ENCODE data around the gene S100PBP. TPM values are rescaled to one million over a fixed set of nuclear protein-coding genes. Genes with fewer than 3 reads are reported as not detected.

S100PBP gene
- total and polyA plus RNA-seq, 2 donors (not counting 1 experiment from before 2014, with no cell fraction given) = 36.3 to 41.8 TPM

GRCh38 chr1:32868806-32869455, 51.5 kb downstream of the S100PBP start:
- Histone ChIP-seq H3K9me3 (ENCODE audit: control insufficient read depth, insufficient read depth, low read depth, low read length) (no peaks in the 10 kb centered on the region), H3K9ac (ENCODE audit: insufficient read depth, low read length) (no peak overlapping the region), H3K4me3 (replicated peaks in 1 of 4; ENCODE audit: control extremely low read depth in 1 of 4, insufficient read depth in 1 of 4, low read depth in 3 of 4, low read length in 4 of 4) (no peak overlapping the region), H3K27me3 (ENCODE audit: control insufficient read depth, insufficient read depth, low read length) (peaks cover 12% of the 10 kb centered on the region), H3K4me1 (ENCODE audit: control insufficient read depth, extremely low read depth, insufficient read depth, low read length) (no peaks in the 10 kb centered on the region), H3K27ac (ENCODE audit: insufficient read depth, low read length) (no peak overlapping the region), H3K79me2 (ENCODE audit: control insufficient read depth, insufficient read depth, low read length) (no peaks in the 10 kb centered on the region), H3K36me3 (ENCODE audit: control insufficient read depth, insufficient read depth, low read length) (no peaks in the 10 kb centered on the region), H4K20me1 (ENCODE audit: control insufficient read depth, extremely low read depth, insufficient read depth, low read length) (no peaks in the 10 kb centered on the region), H2AFZ (ENCODE audit: low read length) (no peak overlapping the region), H3K4me2 (ENCODE audit: extremely low read depth, insufficient read depth, low read length) (no peak overlapping the region)
- TF ChIP-seq EZH2 (IDR thresholded peaks at IDR 0.05; ENCODE audit: low read length, missing control alignments) = no peak
- no peak for TF ChIP-seq CTCF (conservative IDR thresholded peaks at IDR 0.05 in 1 of 2, IDR thresholded peaks at IDR 0.05 in 1 of 2; ENCODE audit: low read depth in 1 of 2, low read length in 2 of 2)
- no peak for DNase-seq (ENCODE audit: low read depth in 2 of 2)

- DNase-seq (ENCODE audit: low read depth in 2 of 2) = no peak
- Histone ChIP-seq H2AFZ (ENCODE audit: low read length) (no peak overlapping the region), H3K27ac (ENCODE audit: insufficient read depth, low read length) (no peak overlapping the region), H3K79me2 (ENCODE audit: control insufficient read depth, insufficient read depth, low read length) (no peaks in the 10 kb centered on the region), H4K20me1 (ENCODE audit: control insufficient read depth, extremely low read depth, insufficient read depth, low read length) (no peaks in the 10 kb centered on the region), H3K27me3 (ENCODE audit: control insufficient read depth, insufficient read depth, low read length) (peaks cover 12% of the 10 kb centered on the region), H3K4me1 (ENCODE audit: control insufficient read depth, extremely low read depth, insufficient read depth, low read length) (no peaks in the 10 kb centered on the region), H3K4me3 (replicated peaks in 1 of 4; ENCODE audit: control extremely low read depth in 1 of 4, insufficient read depth in 1 of 4, low read depth in 3 of 4, low read length in 4 of 4) (peak overlapping the region in 1 of 4 experiments; percentile 27), H3K9me3 (ENCODE audit: control insufficient read depth, insufficient read depth, low read depth, low read length) (no peaks in the 10 kb centered on the region), H3K36me3 (ENCODE audit: control insufficient read depth, insufficient read depth, low read length) (no peaks in the 10 kb centered on the region), H3K4me2 (ENCODE audit: extremely low read depth, insufficient read depth, low read length) (peak overlapping the region; percentile 23), H3K9ac (ENCODE audit: insufficient read depth, low read length) (no peak overlapping the region)
- TF ChIP-seq CTCF (conservative IDR thresholded peaks at IDR 0.05 in 1 of 2, IDR thresholded peaks at IDR 0.05 in 1 of 2; ENCODE audit: low read depth in 1 of 2, low read length in 2 of 2) = no peak
- TF ChIP-seq EZH2 (IDR thresholded peaks at IDR 0.05; ENCODE audit: low read length, missing control alignments) = no peak
These were observed 52.6 kb downstream of the S100PBP start for GRCh38 chr1:32869923-32870614.

GRCh38 chr1:32870615-32871363, 53.3 kb downstream of the S100PBP start, which contains the start of gene FNDC5:
TSS of gene FNDC5 (minus strand) at chr1:32870912.
- peaks cover 12% of the 10 kb centered on the region for H3K27me3 ChIP-seq (ENCODE audit: control insufficient read depth, insufficient read depth, low read length)
- H3K4me1 ChIP-seq (ENCODE audit: control insufficient read depth, extremely low read depth, insufficient read depth, low read length) = no peaks in the 10 kb centered on the region
- H3K27ac ChIP-seq (ENCODE audit: insufficient read depth, low read length) = no peak within 1 kb of the TSS
- H3K9me3 ChIP-seq (ENCODE audit: control insufficient read depth, insufficient read depth, low read depth, low read length) = no peaks in the 10 kb centered on the region
- H3K4me2 ChIP-seq (ENCODE audit: extremely low read depth, insufficient read depth, low read length) = peak within 1 kb of the TSS; percentile 54
- no peaks in the 10 kb centered on the region for H4K20me1 ChIP-seq (ENCODE audit: control insufficient read depth, extremely low read depth, insufficient read depth, low read length)
- H2AFZ ChIP-seq (ENCODE audit: low read length) = no peak within 1 kb of the TSS
- no peak within 1 kb of the TSS for H3K9ac ChIP-seq (ENCODE audit: insufficient read depth, low read length)
- DNase-seq (ENCODE audit: low read depth in 2 of 2) = peak in 1 of 2 donors; percentile 21
- H3K79me2 ChIP-seq (ENCODE audit: control insufficient read depth, insufficient read depth, low read length) = no peaks in the 10 kb centered on the region
- TF ChIP-seq EZH2 (IDR thresholded peaks at IDR 0.05; ENCODE audit: low read length, missing control alignments) (no peak), CTCF (conservative IDR thresholded peaks at IDR 0.05 in 1 of 2, IDR thresholded peaks at IDR 0.05 in 1 of 2; ENCODE audit: low read depth in 1 of 2, low read length in 2 of 2) (no peak)
- H3K36me3 ChIP-seq (ENCODE audit: control insufficient read depth, insufficient read depth, low read length) = no peaks in the 10 kb centered on the region
- peak within 1 kb of the TSS in 2 of 4 experiments; percentile 29 to 43 for H3K4me3 ChIP-seq (replicated peaks in 1 of 4; ENCODE audit: control extremely low read depth in 1 of 4, insufficient read depth in 1 of 4, low read depth in 3 of 4, low read length in 4 of 4)
